ENCODE data around the gene DDX39A.
A peak's percentile ranks its signal among the peaks of the same experiment; 100 is the strongest.
"Not testable (repeated sequence)": the region's sequence is repeated elsewhere in the genome, so short reads cannot be mapped to it uniquely, and the experiment has no call there.

The DDX39A gene

GRCh38 chr19:14366529-14366928, 52.6 kb downstream of the DDX39A start:
- Histone ChIP-seq H3K36me3 (ENCODE audit: insufficient read depth, low read depth, low read length) (no peaks in the 10 kb centered on the region), H3K27me3 (ENCODE audit: insufficient read depth, low read length) (no peaks in the 10 kb centered on the region), H3K4me3 (ENCODE audit: low read length) (no peak overlapping the region), H3K4me1 (ENCODE audit: insufficient read depth, low read length) (no peaks in the 10 kb centered on the region), H3K9ac (ENCODE audit: low read depth, low read length) (no peak overlapping the region), H3K27ac (ENCODE audit: low read length) (no peak overlapping the region), H3K9me3 (ENCODE audit: insufficient read depth, low read depth, low read length) (no peaks in the 10 kb centered on the region)

GRCh38 chr19:14364098-14364443, 55.1 kb downstream of the DDX39A start:
- H3K27me3 ChIP-seq (ENCODE audit: insufficient read depth, low read length); H3K36me3 ChIP-seq (ENCODE audit: insufficient read depth, low read depth, low read length); H3K4me1 ChIP-seq (ENCODE audit: insufficient read depth, low read length); H3K9me3 ChIP-seq (ENCODE audit: insufficient read depth, low read depth, low read length): not testable (repeated sequence)
- peak overlapping the region; percentile 94 for H3K27ac ChIP-seq (ENCODE audit: low read length)
- H3K9ac ChIP-seq (ENCODE audit: low read depth, low read length) = peak overlapping the region; percentile 97
- peak overlapping the region; percentile 79; the same call in 1 of the 2 replicates for H3K4me3 ChIP-seq (ENCODE audit: low read length)

- Histone ChIP-seq H3K27ac (ENCODE audit: low read length) (peak overlapping the region; percentile 94), H3K9me3 (ENCODE audit: insufficient read depth, low read depth, low read length) (no peaks in the 10 kb centered on the region), H3K9ac (ENCODE audit: low read depth, low read length) (peak overlapping the region; percentile 97), H3K36me3 (ENCODE audit: insufficient read depth, low read depth, low read length) (no peaks in the 10 kb centered on the region), H3K4me3 (ENCODE audit: low read length) (peak overlapping the region; percentile 79; the same call in 1 of the 2 replicates), H3K4me1 (ENCODE audit: insufficient read depth, low read length) (no peaks in the 10 kb centered on the region), H3K27me3 (ENCODE audit: insufficient read depth, low read length) (no peaks in the 10 kb centered on the region)
Observed at GRCh38 chr19:14363183-14364097, 55.7 kb downstream of the DDX39A start.

- Histone ChIP-seq H3K4me3 (ENCODE audit: low read length) (no peak overlapping the region), H3K4me1 (ENCODE audit: insufficient read depth, low read length) (no peaks in the 10 kb centered on the region), H3K36me3 (ENCODE audit: insufficient read depth, low read depth, low read length) (no peaks in the 10 kb centered on the region), H3K27ac (ENCODE audit: low read length) (no peak overlapping the region), H3K9me3 (ENCODE audit: insufficient read depth, low read depth, low read length) (no peaks in the 10 kb centered on the region), H3K27me3 (ENCODE audit: insufficient read depth, low read length) (no peaks in the 10 kb centered on the region), H3K9ac (ENCODE audit: low read depth, low read length) (peak overlapping the region; percentile 6; the same call in 1 of the 2 replicates)
Observed at GRCh38 chr19:14361824-14362223, 57.3 kb downstream of the DDX39A start.

Data from iPS-20b (cell line).